ENCODE measurements around the gene GRIA3. TPM values are rescaled to one million over a fixed set of nuclear protein-coding genes. Genes with fewer than 3 reads are reported as not detected.

Gene GRIA3
- total RNA-seq, 6 experiments from 2014 or later = 14.4 to 25.9 (median 18.0) TPM

GRCh38 chrX:123181233-123181914 is 2.7 kb upstream of the GRIA3 start:
- no peak overlapping the region for H3K27ac Mint-ChIP-seq
- H3K9me3 Mint-ChIP-seq = no peaks in the 10 kb centered on the region
- H3K4me1 Mint-ChIP-seq (ENCODE audit: low read depth) = peaks cover 23% of the 10 kb centered on the region
- peaks cover 2% of the 10 kb centered on the region for H3K27me3 Mint-ChIP-seq (ENCODE audit: insufficient read depth)
- no peaks in the 10 kb centered on the region for H3K36me3 Mint-ChIP-seq (ENCODE audit: low read depth)
- H3K4me3 Mint-ChIP-seq = no peak overlapping the region
- DNase-seq = no peak
- TF ChIP-seq, protein P1, sequence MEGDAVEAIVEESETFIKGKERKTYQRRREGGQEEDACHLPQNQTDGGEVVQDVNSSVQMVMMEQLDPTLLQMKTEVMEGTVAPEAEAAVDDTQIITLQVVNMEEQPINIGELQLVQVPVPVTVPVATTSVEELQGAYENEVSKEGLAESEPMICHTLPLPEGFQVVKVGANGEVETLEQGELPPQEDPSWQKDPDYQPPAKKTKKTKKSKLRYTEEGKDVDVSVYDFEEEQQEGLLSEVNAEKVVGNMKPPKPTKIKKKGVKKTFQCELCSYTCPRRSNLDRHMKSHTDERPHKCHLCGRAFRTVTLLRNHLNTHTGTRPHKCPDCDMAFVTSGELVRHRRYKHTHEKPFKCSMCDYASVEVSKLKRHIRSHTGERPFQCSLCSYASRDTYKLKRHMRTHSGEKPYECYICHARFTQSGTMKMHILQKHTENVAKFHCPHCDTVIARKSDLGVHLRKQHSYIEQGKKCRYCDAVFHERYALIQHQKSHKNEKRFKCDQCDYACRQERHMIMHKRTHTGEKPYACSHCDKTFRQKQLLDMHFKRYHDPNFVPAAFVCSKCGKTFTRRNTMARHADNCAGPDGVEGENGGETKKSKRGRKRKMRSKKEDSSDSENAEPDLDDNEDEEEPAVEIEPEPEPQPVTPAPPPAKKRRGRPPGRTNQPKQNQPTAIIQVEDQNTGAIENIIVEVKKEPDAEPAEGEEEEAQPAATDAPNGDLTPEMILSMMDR (IDR thresholded peaks at IDR 0.05) = no peak

- Mint-ChIP-seq H3K4me1 (ENCODE audit: low read depth) (peaks cover 45% of the 10 kb centered on the region), H3K36me3 (ENCODE audit: low read depth) (peaks cover 6% of the 10 kb centered on the region; the same call in 1 of the 2 replicates), H3K9me3 (no peaks in the 10 kb centered on the region), H3K27me3 (ENCODE audit: insufficient read depth) (peaks cover 2% of the 10 kb centered on the region), H3K27ac (peak overlapping the region; percentile 46; the same call in 1 of the 2 replicates), H3K4me3 (peak overlapping the region; percentile 97)
- DNase-seq = no peak
- TF ChIP-seq, protein P1 (IDR thresholded peaks at IDR 0.05) = no peak
Measured at GRCh38 chrX:123184866-123185276, 793 bp downstream of the GRIA3 start.

GRCh38 chrX:123185721-123186120 is 1.6 kb downstream of the GRIA3 start:
- peaks cover 2% of the 10 kb centered on the region for H3K27me3 Mint-ChIP-seq (ENCODE audit: insufficient read depth)
- DNase-seq = no peak
- peak overlapping the region; percentile 97 for H3K4me3 Mint-ChIP-seq
- H3K9me3 Mint-ChIP-seq = no peaks in the 10 kb centered on the region
- peak overlapping the region; percentile 54 for H3K27ac Mint-ChIP-seq
- TF ChIP-seq, protein P1 (IDR thresholded peaks at IDR 0.05) = no peak
- H3K4me1 Mint-ChIP-seq (ENCODE audit: low read depth) = peaks cover 45% of the 10 kb centered on the region
- peaks cover 6% of the 10 kb centered on the region; the same call in 1 of the 2 replicates for H3K36me3 Mint-ChIP-seq (ENCODE audit: low read depth)

GRCh38 chrX:123186801-123187200 is 2.7 kb downstream of the GRIA3 start:
- H3K4me1 Mint-ChIP-seq (ENCODE audit: low read depth) = peaks cover 45% of the 10 kb centered on the region
- TF ChIP-seq, protein P1 (IDR thresholded peaks at IDR 0.05) = no peak
- peaks cover 6% of the 10 kb centered on the region; the same call in 1 of the 2 replicates for H3K36me3 Mint-ChIP-seq (ENCODE audit: low read depth)
- H3K9me3 Mint-ChIP-seq = no peaks in the 10 kb centered on the region
- no peaks in the 10 kb centered on the region; the same call in 1 of the 2 replicates for H3K27me3 Mint-ChIP-seq (ENCODE audit: insufficient read depth)
- peak overlapping the region; percentile 97 for H3K4me3 Mint-ChIP-seq
- DNase-seq = no peak
- peak overlapping the region; percentile 54; the same call in 1 of the 2 replicates for H3K27ac Mint-ChIP-seq

DNA sequence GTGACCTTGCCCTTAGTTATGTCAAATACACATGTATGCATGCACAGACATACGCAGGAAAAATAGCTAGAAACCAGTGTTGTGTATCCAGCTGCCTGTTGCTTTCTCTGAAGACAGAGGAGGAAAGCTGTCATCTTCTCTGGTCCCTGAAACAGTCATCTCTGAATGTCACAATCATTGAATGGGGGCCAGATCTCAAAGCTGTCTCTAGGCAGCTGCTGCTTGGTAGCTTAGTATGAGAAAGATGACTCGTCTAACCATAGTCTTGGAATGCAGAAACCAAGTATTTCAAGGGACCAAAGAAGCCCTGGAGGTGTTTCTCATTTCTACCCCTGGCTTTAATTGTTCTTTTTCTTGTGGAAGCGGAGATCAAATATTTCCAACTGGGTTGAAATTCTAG is 4.0 kb downstream of the GRIA3 start:
- TF ChIP-seq, protein P1 (IDR thresholded peaks at IDR 0.05) = no peak
- no peaks in the 10 kb centered on the region; the same call in 1 of the 2 replicates for H3K27me3 Mint-ChIP-seq (ENCODE audit: insufficient read depth)

More for the DNA sequence above, 4.0 kb downstream of the GRIA3 start:
- DNase-seq = peak; percentile 47
- Mint-ChIP-seq H3K36me3 (ENCODE audit: low read depth) (peaks cover 6% of the 10 kb centered on the region; the same call in 1 of the 2 replicates), H3K4me3 (no peak overlapping the region), H3K27ac (peak overlapping the region; percentile 49; the same call in 1 of the 2 replicates), H3K9me3 (no peaks in the 10 kb centered on the region), H3K4me1 (ENCODE audit: low read depth) (peaks cover 43% of the 10 kb centered on the region)

All from HFFc6 (cell line).